ENCODE data around the gene EPHA5.

The EPHA5 gene

GRCh38 chr4:65495439-65495838 lies 174.8 kb downstream of the EPHA5 start:
- no peak for DNase-seq (ENCODE audit: low spot score)

- no peak for DNase-seq (ENCODE audit: low spot score)
Measured at GRCh38 chr4:65482410-65482809, 187.9 kb downstream of the EPHA5 start.

GRCh38 chr4:65472531-65472930 lies 197.8 kb downstream of the EPHA5 start:
- DNase-seq (ENCODE audit: low spot score) = no peak

- DNase-seq (ENCODE audit: low spot score) = no peak
Measured at GRCh38 chr4:65467068-65467680, 203.1 kb downstream of the EPHA5 start.

- DNase-seq (ENCODE audit: low spot score) = no peak
Measured at GRCh38 chr4:65461781-65462180, 208.5 kb downstream of the EPHA5 start.

- no peak for DNase-seq (ENCODE audit: low spot score)
Measured at GRCh38 chr4:65457011-65457410, 213.3 kb downstream of the EPHA5 start.

GRCh38 chr4:65456579-65456978 lies 213.7 kb downstream of the EPHA5 start:
- DNase-seq (ENCODE audit: low spot score) = no peak

- DNase-seq (ENCODE audit: low spot score) = no peak
Measured at GRCh38 chr4:65453398-65453797, 216.9 kb downstream of the EPHA5 start.

GRCh38 chr4:65450899-65451298 lies 219.4 kb downstream of the EPHA5 start:
- DNase-seq (ENCODE audit: low spot score) = no peak

GRCh38 chr4:65437102-65437501 lies 233.2 kb downstream of the EPHA5 start:
- DNase-seq (ENCODE audit: low spot score) = no peak

GRCh38 chr4:65422109-65422508 lies 248.2 kb downstream of the EPHA5 start:
- DNase-seq (ENCODE audit: low spot score) = no peak

- no peak for DNase-seq (ENCODE audit: low spot score)
Measured at GRCh38 chr4:65420036-65420435, 250.3 kb downstream of the EPHA5 start.

- no peak for DNase-seq (ENCODE audit: low spot score)
Measured at GRCh38 chr4:65416891-65417290, 253.4 kb downstream of the EPHA5 start.

GRCh38 chr4:65407483-65407882 lies 262.8 kb downstream of the EPHA5 start:
- DNase-seq (ENCODE audit: low spot score) = no peak

- DNase-seq (ENCODE audit: low spot score) = no peak
Measured at GRCh38 chr4:65401083-65401482, 269.2 kb downstream of the EPHA5 start.

GRCh38 chr4:65399084-65399483 lies 271.2 kb downstream of the EPHA5 start:
- DNase-seq (ENCODE audit: low spot score) = no peak

GRCh38 chr4:65393078-65393477 lies 277.2 kb downstream of the EPHA5 start:
- DNase-seq (ENCODE audit: low spot score) = no peak

- no peak for DNase-seq (ENCODE audit: low spot score)
Measured at GRCh38 chr4:65392488-65392887, 277.8 kb downstream of the EPHA5 start.

GRCh38 chr4:65391814-65392213 lies 278.5 kb downstream of the EPHA5 start:
- DNase-seq (ENCODE audit: low spot score) = no peak

GRCh38 chr4:65391382-65391781 lies 278.9 kb downstream of the EPHA5 start:
- no peak for DNase-seq (ENCODE audit: low spot score)

GRCh38 chr4:65386927-65387326 lies 283.4 kb downstream of the EPHA5 start:
- no peak for DNase-seq (ENCODE audit: low spot score)

GRCh38 chr4:65383589-65384305 lies 286.5 kb downstream of the EPHA5 start:
- no peak for DNase-seq (ENCODE audit: low spot score)

GRCh38 chr4:65381648-65382047 lies 288.6 kb downstream of the EPHA5 start:
- no peak for DNase-seq (ENCODE audit: low spot score)

GRCh38 chr4:65370709-65371108 lies 299.6 kb downstream of the EPHA5 start:
- no peak for DNase-seq (ENCODE audit: low spot score)

Measured in HuH-7 (cell line).